ENCODE results near the gene TNS2.

DNA sequence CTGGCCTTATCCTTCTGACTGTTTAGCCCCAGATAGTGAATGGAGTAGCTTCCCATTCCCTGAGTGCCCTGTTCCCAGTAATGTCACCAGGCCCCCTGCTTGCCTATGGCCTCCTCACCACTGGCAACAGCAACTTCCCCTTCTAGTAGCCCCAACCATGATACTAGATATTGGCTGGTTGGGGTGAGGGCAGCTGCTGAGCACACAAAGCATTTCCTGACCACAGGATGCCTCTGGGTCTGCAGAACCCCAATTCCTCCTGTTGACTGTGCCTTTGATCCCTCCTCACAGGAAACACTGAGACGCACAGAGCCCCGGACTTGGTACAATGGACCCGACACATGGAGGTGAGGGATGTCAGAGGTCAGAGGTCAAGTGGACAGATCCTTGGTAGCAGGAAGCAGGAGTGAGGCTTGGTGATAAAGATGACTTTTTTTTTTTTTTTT lies 54.0 kb downstream of the TNS2 start:
- TF ChIP-seq, protein P1, sequence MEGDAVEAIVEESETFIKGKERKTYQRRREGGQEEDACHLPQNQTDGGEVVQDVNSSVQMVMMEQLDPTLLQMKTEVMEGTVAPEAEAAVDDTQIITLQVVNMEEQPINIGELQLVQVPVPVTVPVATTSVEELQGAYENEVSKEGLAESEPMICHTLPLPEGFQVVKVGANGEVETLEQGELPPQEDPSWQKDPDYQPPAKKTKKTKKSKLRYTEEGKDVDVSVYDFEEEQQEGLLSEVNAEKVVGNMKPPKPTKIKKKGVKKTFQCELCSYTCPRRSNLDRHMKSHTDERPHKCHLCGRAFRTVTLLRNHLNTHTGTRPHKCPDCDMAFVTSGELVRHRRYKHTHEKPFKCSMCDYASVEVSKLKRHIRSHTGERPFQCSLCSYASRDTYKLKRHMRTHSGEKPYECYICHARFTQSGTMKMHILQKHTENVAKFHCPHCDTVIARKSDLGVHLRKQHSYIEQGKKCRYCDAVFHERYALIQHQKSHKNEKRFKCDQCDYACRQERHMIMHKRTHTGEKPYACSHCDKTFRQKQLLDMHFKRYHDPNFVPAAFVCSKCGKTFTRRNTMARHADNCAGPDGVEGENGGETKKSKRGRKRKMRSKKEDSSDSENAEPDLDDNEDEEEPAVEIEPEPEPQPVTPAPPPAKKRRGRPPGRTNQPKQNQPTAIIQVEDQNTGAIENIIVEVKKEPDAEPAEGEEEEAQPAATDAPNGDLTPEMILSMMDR (conservative IDR thresholded peaks at IDR 0.05; ENCODE audit: low read depth, low read length): no peak
- TF ChIP-seq EZH2phosphoT487 (IDR thresholded peaks at IDR 0.05; ENCODE audit: borderline replicate concordance, low read length): no peak

Data from PC-3 (cell line).